H1 (cell line): ENCODE data around the gene ZNF462. TPM values are rescaled to one million over a fixed set of nuclear protein-coding genes. Genes with fewer than 3 reads are reported as not detected.

Source experiments
- CTCF ChIA-PET: fragments of 300-600 bp; sonication (Branson Sonifier 250); formaldehyde crosslinking; loops from one replicate; lab custom pipeline; 2021; ENCODE audit not compliant: partially characterized antibody; lab: Charles Lee
- POLR2A ChIA-PET: fragments of 300-600 bp; sonication (Branson Sonifier 250); formaldehyde crosslinking; loops from one replicate; lab custom pipeline; 2021; ENCODE audit warnings: inconsistent platforms; ENCODE audit not compliant: partially characterized antibody; lab: Charles Lee
- DNase-seq, 2 experiments: peaks; one replicate each; pipeline versions ENCODE4 v3.0.0 to v3.0.0-alpha.2; 2010 to 2022; ENCODE audit warnings: low spot score in 2 of 2, low read depth in 1 of 2, mixed read lengths in 1 of 2
- FAIRE-seq: peaks from 2 replicates; lab custom pipeline; 2011; peaks lifted over from hg19 to GRCh38; lab: Jason Lieb, UNC
- H2AFZ ChIP-seq: 2 replicates; pipeline ENCODE4 v1.8.1; 2012; ENCODE audit warnings: low read length, inconsistent platforms
- H2AK5ac ChIP-seq: 2 replicates; pipeline ENCODE4 v1.6.1; 2013; ENCODE audit warnings: low read depth, low read length
- H2BK120ac ChIP-seq: replicated peaks from 2 replicates; pipeline ENCODE3; 2013; ENCODE audit warnings: low read depth, low read length, inconsistent platforms
- H2BK12ac ChIP-seq: 2 replicates; pipeline ENCODE4 v1.6.1; 2013; ENCODE audit warnings: low read depth, low read length
- H2BK15ac ChIP-seq: 2 replicates; pipeline ENCODE4 v1.6.1; 2013; ENCODE audit warnings: low read length
- H2BK20ac ChIP-seq: 2 replicates; pipeline ENCODE4 v1.6.1; 2013; ENCODE audit warnings: low read length
- H2BK5ac ChIP-seq: 2 replicates; pipeline ENCODE4 v1.6.1; 2013; ENCODE audit warnings: low read depth, low read length
- H3K14ac ChIP-seq: 2 replicates; pipeline ENCODE4 v1.6.1; 2013; ENCODE audit warnings: inconsistent platforms; ENCODE audit not compliant: insufficient read length
- H3K18ac ChIP-seq: 2 replicates; pipeline ENCODE4 v1.6.1; 2013; ENCODE audit warnings: low read length; ENCODE audit errors: extremely low read depth
- H3K23ac ChIP-seq: 2 replicates; pipeline ENCODE4 v1.6.1; 2013; ENCODE audit warnings: inconsistent platforms; ENCODE audit not compliant: insufficient read length
- H3K23me2 ChIP-seq: 2 replicates; pipeline ENCODE4 v1.6.1; 2013; ENCODE audit warnings: low read depth, low read length
- H3K27ac ChIP-seq: 2 replicates; pipeline ENCODE4 v1.6.1; 2011; ENCODE audit warnings: low read depth, low read length, inconsistent platforms
- H3K27me3 ChIP-seq, 4 experiments: replicated peaks in 1 of 4; 1 replicate in 1 of 4; 2 replicates in 3 of 4; pipeline versions ENCODE4 v1.6.1 to v1.8.1; 2011 to 2013; ENCODE audit warnings: low read length in 3 of 4, mild to moderate bottlenecking in 3 of 4, inconsistent platforms in 2 of 4, mixed read lengths in 2 of 4, moderate library complexity in 1 of 4; ENCODE audit not compliant: control insufficient read depth in 3 of 4, insufficient read depth in 3 of 4; ENCODE audit errors: extremely low read depth in 1 of 4
- H3K36me3 ChIP-seq, 4 experiments: 2 replicates each; pipeline versions ENCODE4 v1.6.1 to v1.8.1; 2011 to 2013; ENCODE audit warnings: mild to moderate bottlenecking in 4 of 4, low read length in 3 of 4, moderate library complexity in 2 of 4, control low read depth in 1 of 4, inconsistent platforms in 1 of 4; ENCODE audit not compliant: insufficient read depth in 4 of 4, control insufficient read depth in 2 of 4
- H3K4ac ChIP-seq: replicated peaks from 2 replicates; pipeline ENCODE3; 2013; ENCODE audit warnings: low read length, low read depth, mixed read lengths, inconsistent platforms; ENCODE audit not compliant: insufficient read length
- H3K4me1 ChIP-seq, 4 experiments: replicated peaks in 1 of 4; 1 replicate in 1 of 4; 2 replicates in 3 of 4; pipeline versions ENCODE4 v1.6.1 to v1.8.1; 2011 to 2013; ENCODE audit warnings: low read length in 3 of 4, inconsistent platforms in 2 of 4, mixed read lengths in 1 of 4; ENCODE audit not compliant: insufficient read depth in 4 of 4, control insufficient read depth in 3 of 4
- H3K4me2 ChIP-seq, 2 experiments: 2 replicates each; pipeline versions ENCODE4 v1.6.1 to v1.8.1; 2011 to 2013; ENCODE audit warnings: low read depth in 2 of 2, low read length in 2 of 2, control low read depth in 1 of 2, inconsistent platforms in 1 of 2, mild to moderate bottlenecking in 1 of 2; ENCODE audit not compliant: insufficient read depth in 1 of 2
- H3K4me3 ChIP-seq, 4 experiments: fragments of 200-600, 300-600 bp in 1 of 4; sonication (generic), shearing (Covaris generic), sonication (Bioruptor Twin) in 1 of 4; 2 replicates each; pipeline versions ENCODE4 v1.5.1 to v1.8.1; 2011 to 2016; ENCODE audit warnings: low read length in 4 of 4, low read depth in 3 of 4, control low read depth in 2 of 4, inconsistent platforms in 2 of 4, mild to moderate bottlenecking in 2 of 4, mixed read lengths in 1 of 4, moderate library complexity in 1 of 4; ENCODE audit not compliant: insufficient read depth in 2 of 4; ENCODE audit errors: extremely low read depth in 1 of 4
- H3K56ac ChIP-seq: replicated peaks from 2 replicates; pipeline ENCODE3; 2013; ENCODE audit warnings: low read depth, mild to moderate bottlenecking, mixed read lengths, low read length, inconsistent platforms; ENCODE audit not compliant: insufficient read length
- H3K79me1 ChIP-seq: 2 replicates; pipeline ENCODE4 v1.6.1; 2013; ENCODE audit warnings: low read depth, low read length, control low read depth
- H3K79me2 ChIP-seq, 2 experiments: 2 replicates each; pipeline versions ENCODE4 v1.6.1 to v1.8.1; 2012 to 2013; ENCODE audit warnings: low read length in 2 of 2, mild to moderate bottlenecking in 2 of 2, inconsistent platforms in 1 of 2; ENCODE audit not compliant: insufficient read depth in 2 of 2, control insufficient read depth in 1 of 2
- H3K9ac ChIP-seq, 4 experiments: replicated peaks in 1 of 4; 1 replicate in 1 of 4; 2 replicates in 3 of 4; pipeline versions ENCODE4 v1.6.1 to v1.8.1; 2011 to 2013; ENCODE audit warnings: low read depth in 3 of 4, low read length in 3 of 4, control low read depth in 2 of 4, mild to moderate bottlenecking in 2 of 4, moderate library complexity in 2 of 4, inconsistent platforms in 1 of 4; ENCODE audit errors: extremely low read depth in 1 of 4
- H3K9me3 ChIP-seq, 2 experiments: 2 replicates each; pipeline versions ENCODE4 v1.6.1 to v1.8.1; 2012 to 2013; ENCODE audit warnings: mild to moderate bottlenecking in 2 of 2, moderate library complexity in 2 of 2, control low read depth in 1 of 2, inconsistent platforms in 1 of 2, low read depth in 1 of 2, low read length in 1 of 2, mixed read lengths in 1 of 2; ENCODE audit not compliant: insufficient read depth in 2 of 2
- H4K20me1 ChIP-seq, 2 experiments: replicated peaks in 1 of 2; 2 replicates each; pipeline versions ENCODE3 to v1.8.1; 2011 to 2013; ENCODE audit warnings: inconsistent platforms in 2 of 2, low read length in 2 of 2, mild to moderate bottlenecking in 1 of 2; ENCODE audit not compliant: insufficient read depth in 2 of 2, control insufficient read depth in 1 of 2
- H4K5ac ChIP-seq: 2 replicates; pipeline ENCODE4 v1.6.1; 2013; ENCODE audit warnings: low read length, low read depth, mixed read lengths, inconsistent platforms; ENCODE audit not compliant: insufficient read length
- H4K8ac ChIP-seq: 2 replicates; pipeline ENCODE4 v1.8.0; 2013; ENCODE audit warnings: mild to moderate bottlenecking, moderate library complexity, low read length, inconsistent platforms; ENCODE audit not compliant: insufficient read depth; ENCODE audit errors: extremely low read depth
- H4K91ac ChIP-seq: replicated peaks from 2 replicates; pipeline ENCODE3; 2013; ENCODE audit warnings: low read length, mixed read lengths, inconsistent platforms; ENCODE audit not compliant: insufficient read length
- BRCA1 ChIP-seq: IDR thresholded peaks from 2 replicates; pipeline ENCODE4 v1.6.1; 2012; ENCODE audit warnings: low read depth, low read length, improper control_type of control experiment
- RFX5 ChIP-seq: IDR thresholded peaks from 2 replicates; pipeline ENCODE4 v1.6.1; 2011; ENCODE audit warnings: low read depth, low read length, improper control_type of control experiment, borderline replicate concordance
- SIX5 ChIP-seq: IDR thresholded peaks from 2 replicates; pipeline ENCODE4 v1.6.1; 2011; ENCODE audit warnings: mild to moderate bottlenecking, low read depth, low read length
- WGBS, 2 experiments: shearing (Covaris generic) in 1 of 2; methylation state at CpG; one replicate each; pipeline versions ENCODE4 v1.1.6 to v1.1.7; 2013 to 2015; ENCODE audit warnings: low lambda C conversion rate in 2 of 2, mixed read lengths in 2 of 2, inconsistent platforms in 1 of 2, low coverage in 1 of 2, missing lambda C conversion rate in 1 of 2; ENCODE audit not compliant: insufficient replicate concordance in 2 of 2, insufficient coverage in 1 of 2, insufficient read length in 1 of 2; ENCODE audit errors: extremely low coverage in 1 of 2, missing lambda C conversion rate in 1 of 2; 5-methylcytosine and 5-hydroxymethylcytosine counted together
- polyA plus RNA-seq, 7 experiments: library from polyadenylated mRNA; depleted of rRNA in 3 of 7; stranded (reverse) in 5 of 7; unstranded in 2 of 7; fragments of >200 nt in 5 of 7; fragments of 200-250 nt in 2 of 7; gene quantifications; 1 replicate in 5 of 7; 2 replicates in 1 of 7; 4 replicates in 1 of 7; pipeline versions ENCODE4 v1.2.1 to v1.2.3, GENCODE V29; 2011 to 2013; ENCODE audit warnings: missing spikeins in 2 of 7, mixed read lengths in 2 of 7
- total RNA-seq: library from RNA; stranded (reverse); fragmentation: NEBNext Ultra II Directional; extraction: Animal tissue kit (Norgen Biotek cat#: 25700); gene quantifications from 2 replicates; pipeline ENCODE4 v1.2.1, GENCODE V29; 2021
- TF ChIP-seq, protein P1 (sequence below): IDR thresholded peaks from 2 replicates; pipeline ENCODE4 v1.6.1; 2012; ENCODE audit warnings: inconsistent platforms

Gene ZNF462
- total and polyA plus RNA-seq, 2 of the 8 experiments (the other 6 are each of a cell fraction or from before 2014, with no cell fraction given) = 30.0 to 163 TPM

DNA sequence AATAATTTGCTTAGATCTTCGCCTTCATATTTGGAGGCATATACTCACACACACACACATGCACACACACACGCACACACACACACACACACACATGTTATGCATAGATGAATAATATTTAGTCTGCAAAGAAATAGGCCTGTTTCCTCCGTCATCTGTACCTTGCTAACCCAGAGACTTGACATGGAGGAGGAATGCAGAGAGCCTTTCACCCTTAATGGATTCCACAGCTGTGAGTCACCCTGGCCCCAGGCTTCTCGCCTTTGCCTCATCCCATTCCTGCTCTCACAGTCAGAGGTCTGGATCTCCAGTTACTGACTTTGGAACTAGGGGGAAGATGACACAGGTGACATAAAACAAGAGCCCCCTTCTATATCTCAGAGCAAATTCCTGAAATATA lies 29.7 kb downstream of the ZNF462 start:
- Histone ChIP-seq H3K23me2 (no peaks in the 10 kb centered on the region), H2BK20ac (no peak overlapping the region)
- TF ChIP-seq, protein P1, sequence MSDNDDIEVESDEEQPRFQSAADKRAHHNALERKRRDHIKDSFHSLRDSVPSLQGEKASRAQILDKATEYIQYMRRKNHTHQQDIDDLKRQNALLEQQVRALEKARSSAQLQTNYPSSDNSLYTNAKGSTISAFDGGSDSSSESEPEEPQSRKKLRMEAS = no peak
- TF ChIP-seq RFX5 (no peak), BRCA1 (no peak), SIX5 (no peak)

More for the DNA sequence above, 29.7 kb downstream of the ZNF462 start:
- no peaks in the 10 kb centered on the region for H3K9me3 ChIP-seq
- ChIA-PET CTCF (no interaction called here), POLR2A (interaction anchor here (1.6 to 7.5 kb wide), 3 partner anchors 9 to 31 kb away, joined by 7 to 60 read pairs (median 20); partner anchors contain the start of gene ZNF462)
- H2BK5ac ChIP-seq = peak overlapping the region; percentile 82; the same call in 1 of the 2 replicates
- peak overlapping the region; percentile 29; the same call in 1 of the 2 replicates for H3K27ac ChIP-seq
- no peak overlapping the region for H2AK5ac ChIP-seq
- H2BK12ac ChIP-seq = peak overlapping the region; percentile 62; the same call in 1 of the 2 replicates
- peak overlapping the region; percentile 62 for H4K91ac ChIP-seq
- H3K4me3 ChIP-seq = peak overlapping the region in 1 of 4 experiments; percentile 5; a peak in 1 of 8 replicates
- H3K79me2 ChIP-seq = peaks cover 58 to 99% of the 10 kb centered on the region in 2 experiments
- 52% methylated on average over 4 of the region's 4 CpGs; no CpG with 5 or more reads in 1 of the 2 experiments for WGBS, 2 experiments
- no peak overlapping the region for H3K14ac ChIP-seq
- H2BK15ac ChIP-seq = no peak overlapping the region
- no peak overlapping the region for H3K23ac ChIP-seq
- peaks cover 0 to 3% (median 1%) of the 10 kb centered on the region in 4 experiments; a peak in 1 of 8 replicates for H3K36me3 ChIP-seq
- FAIRE-seq = peak; percentile 84
- H4K5ac ChIP-seq = no peak overlapping the region
- DNase-seq = peak in 1 of 2 experiments; percentile 83
- H3K4me2 ChIP-seq = peak overlapping the region; percentile 14 to 70; a peak in 3 of 4 replicates
- H2BK120ac ChIP-seq = no peak overlapping the region
- peaks cover 10 to 25% of the 10 kb centered on the region in 2 experiments for H4K20me1 ChIP-seq
- H3K18ac ChIP-seq = 0 out of 2 replicates have a peak overlapping the region, but pooled peaks have one; percentile 17
- H4K8ac ChIP-seq = no peak overlapping the region
- H3K56ac ChIP-seq = peak overlapping the region; percentile 77
- no peaks in the 10 kb centered on the region for H3K27me3 ChIP-seq
- H3K79me1 ChIP-seq = peaks cover 5% of the 10 kb centered on the region; the same call in 1 of the 2 replicates
- no peak overlapping the region for H3K4ac ChIP-seq
- no peak overlapping the region for H2AFZ ChIP-seq
- H3K4me1 ChIP-seq = peaks cover 4 to 35% (median 23%) of the 10 kb centered on the region in 4 experiments
- H3K9ac ChIP-seq = no peak overlapping the region
